ENCODE data around the gene OR52K1.

- TF ChIP-seq, protein P1, sequence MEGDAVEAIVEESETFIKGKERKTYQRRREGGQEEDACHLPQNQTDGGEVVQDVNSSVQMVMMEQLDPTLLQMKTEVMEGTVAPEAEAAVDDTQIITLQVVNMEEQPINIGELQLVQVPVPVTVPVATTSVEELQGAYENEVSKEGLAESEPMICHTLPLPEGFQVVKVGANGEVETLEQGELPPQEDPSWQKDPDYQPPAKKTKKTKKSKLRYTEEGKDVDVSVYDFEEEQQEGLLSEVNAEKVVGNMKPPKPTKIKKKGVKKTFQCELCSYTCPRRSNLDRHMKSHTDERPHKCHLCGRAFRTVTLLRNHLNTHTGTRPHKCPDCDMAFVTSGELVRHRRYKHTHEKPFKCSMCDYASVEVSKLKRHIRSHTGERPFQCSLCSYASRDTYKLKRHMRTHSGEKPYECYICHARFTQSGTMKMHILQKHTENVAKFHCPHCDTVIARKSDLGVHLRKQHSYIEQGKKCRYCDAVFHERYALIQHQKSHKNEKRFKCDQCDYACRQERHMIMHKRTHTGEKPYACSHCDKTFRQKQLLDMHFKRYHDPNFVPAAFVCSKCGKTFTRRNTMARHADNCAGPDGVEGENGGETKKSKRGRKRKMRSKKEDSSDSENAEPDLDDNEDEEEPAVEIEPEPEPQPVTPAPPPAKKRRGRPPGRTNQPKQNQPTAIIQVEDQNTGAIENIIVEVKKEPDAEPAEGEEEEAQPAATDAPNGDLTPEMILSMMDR (IDR thresholded peaks at IDR 0.05) = no peak
- TF ChIP-seq EP300 (IDR thresholded peaks at IDR 0.05) (no peak), POLR2A (IDR thresholded peaks at IDR 0.05) (no peak)
Observed at GRCh38 chr11:4443232-4443891, 39.1 kb upstream of the OR52K1 start.
